Nephron (organoid): ENCODE results near the gene C5AR2.
"Not testable (repeated sequence)": the region's sequence is repeated elsewhere in the genome, so short reads cannot be mapped to it uniquely, and the experiment has no call there.

Experiments used
- H3K27ac Mint-ChIP-seq, 3 experiments: 2 replicates each; pipeline ENCODE4 v1.8.0; 2020; ENCODE audit warnings: mixed read lengths in 3 of 3, mild to moderate bottlenecking in 2 of 3, moderate library complexity in 1 of 3
- H3K27me3 Mint-ChIP-seq: 2 replicates; pipeline ENCODE4 v1.8.0; 2021; ENCODE audit warnings: low read depth, mild to moderate bottlenecking, moderate library complexity, mixed read lengths
- H3K36me3 Mint-ChIP-seq: 2 replicates; pipeline ENCODE4 v1.8.0; 2020; ENCODE audit warnings: low read depth, mixed read lengths
- H3K4me1 Mint-ChIP-seq: 2 replicates; pipeline ENCODE4 v1.8.0; 2020; ENCODE audit warnings: mixed read lengths
- H3K4me3 Mint-ChIP-seq, 3 experiments: 2 replicates each; pipeline ENCODE4 v1.8.0; 2020; ENCODE audit warnings: mild to moderate bottlenecking in 3 of 3, mixed read lengths in 3 of 3, moderate library complexity in 2 of 3
- H3K9me3 Mint-ChIP-seq: 2 replicates; pipeline ENCODE4 v1.8.0; 2020; ENCODE audit warnings: mixed read lengths
- TF ChIP-seq, protein P1 (sequence below), 3 experiments: fragments of 200-600 bp; sonication (generic); IDR thresholded peaks; one replicate each; pipeline ENCODE4 v1.5.0; 2021; ENCODE audit warnings: antibody characterized with exemption in 3 of 3; ENCODE audit not compliant: unreplicated experiment in 3 of 3

Gene C5AR2

DNA sequence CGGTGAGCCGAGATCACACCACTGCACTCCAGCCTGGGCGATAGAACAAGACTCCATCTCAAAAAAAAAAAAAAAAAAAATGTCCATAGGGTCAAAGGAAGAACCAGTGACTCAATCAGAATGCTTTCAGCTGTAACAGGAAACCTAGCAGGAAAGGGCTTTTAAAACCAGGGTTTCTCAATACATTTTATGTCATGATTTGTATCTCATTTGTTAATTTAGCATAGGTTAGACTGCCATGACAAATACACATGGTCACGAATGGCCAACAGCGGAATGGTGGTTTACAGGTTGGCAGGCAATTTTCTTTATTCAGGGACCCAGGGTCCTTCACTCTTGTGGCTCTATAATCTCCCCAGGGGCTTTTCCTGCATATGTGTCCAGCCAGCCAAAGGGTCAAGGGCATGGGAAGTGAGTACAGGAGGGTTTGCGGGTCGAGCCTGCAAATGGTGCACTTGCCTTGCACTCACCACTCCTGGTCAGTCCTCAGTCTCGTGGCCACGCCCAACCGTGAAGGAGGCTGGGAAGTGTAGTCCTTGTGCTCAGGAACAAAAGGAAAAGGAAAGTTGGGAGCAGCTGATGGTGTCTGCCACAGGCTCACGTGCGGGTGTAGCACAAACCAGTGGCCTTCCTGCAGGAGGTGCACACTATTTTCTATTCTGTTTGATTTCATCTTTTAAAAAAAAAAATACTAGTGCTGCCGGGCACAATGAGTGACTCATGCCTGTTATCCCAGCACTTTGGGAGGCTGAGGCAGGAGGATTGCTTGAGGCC lies 32.0 kb downstream of the C5AR2 start:
- Mint-ChIP-seq H3K27ac (no peak overlapping the region), H3K4me3 (no peak overlapping the region), H3K9me3 (no peaks in the 10 kb centered on the region), H3K36me3 (peaks cover 53% of the 10 kb centered on the region), H3K27me3 (no peaks in the 10 kb centered on the region), H3K4me1 (no peaks in the 10 kb centered on the region)
- TF ChIP-seq, protein P1, sequence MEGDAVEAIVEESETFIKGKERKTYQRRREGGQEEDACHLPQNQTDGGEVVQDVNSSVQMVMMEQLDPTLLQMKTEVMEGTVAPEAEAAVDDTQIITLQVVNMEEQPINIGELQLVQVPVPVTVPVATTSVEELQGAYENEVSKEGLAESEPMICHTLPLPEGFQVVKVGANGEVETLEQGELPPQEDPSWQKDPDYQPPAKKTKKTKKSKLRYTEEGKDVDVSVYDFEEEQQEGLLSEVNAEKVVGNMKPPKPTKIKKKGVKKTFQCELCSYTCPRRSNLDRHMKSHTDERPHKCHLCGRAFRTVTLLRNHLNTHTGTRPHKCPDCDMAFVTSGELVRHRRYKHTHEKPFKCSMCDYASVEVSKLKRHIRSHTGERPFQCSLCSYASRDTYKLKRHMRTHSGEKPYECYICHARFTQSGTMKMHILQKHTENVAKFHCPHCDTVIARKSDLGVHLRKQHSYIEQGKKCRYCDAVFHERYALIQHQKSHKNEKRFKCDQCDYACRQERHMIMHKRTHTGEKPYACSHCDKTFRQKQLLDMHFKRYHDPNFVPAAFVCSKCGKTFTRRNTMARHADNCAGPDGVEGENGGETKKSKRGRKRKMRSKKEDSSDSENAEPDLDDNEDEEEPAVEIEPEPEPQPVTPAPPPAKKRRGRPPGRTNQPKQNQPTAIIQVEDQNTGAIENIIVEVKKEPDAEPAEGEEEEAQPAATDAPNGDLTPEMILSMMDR (IDR thresholded peaks at IDR 0.05; ENCODE audit: unreplicated experiment in 3 of 3): no peak

- H3K27ac Mint-ChIP-seq, H3K4me3 Mint-ChIP-seq, H3K9me3 Mint-ChIP-seq, H3K27me3 Mint-ChIP-seq, H3K4me1 Mint-ChIP-seq: not testable (repeated sequence)
- peaks cover 55% of the 10 kb centered on the region for H3K36me3 Mint-ChIP-seq
Observed at GRCh38 chr19:47365455-47365854, 33.5 kb downstream of the C5AR2 start.

DNA sequence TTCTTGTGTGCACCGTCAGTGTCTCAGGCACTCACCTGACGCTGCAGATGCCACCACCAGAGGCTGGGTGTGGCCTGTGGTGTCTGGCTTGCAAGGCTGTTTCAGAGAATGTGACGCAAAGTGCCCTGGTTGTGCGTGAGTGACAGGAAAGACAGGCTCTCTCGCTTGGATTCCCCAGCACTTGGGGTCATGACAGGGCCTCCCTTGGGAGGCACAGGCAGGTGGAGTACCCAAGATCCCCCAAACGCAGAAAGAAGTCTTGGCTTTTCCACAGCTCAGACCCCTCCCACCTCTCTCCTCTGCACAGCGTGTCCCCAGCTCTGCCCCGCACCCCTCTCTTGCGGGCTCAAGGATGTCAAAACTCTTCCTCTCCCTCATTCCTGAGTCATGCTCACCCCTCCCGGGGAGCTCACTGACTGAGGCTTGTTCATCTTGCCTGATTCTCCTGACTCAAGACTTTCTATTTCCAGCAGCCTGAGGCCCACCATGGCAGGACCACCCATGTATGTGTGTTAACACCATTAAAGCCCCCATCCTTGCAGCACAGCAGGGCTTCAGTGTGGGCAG lies 38.2 kb downstream of the C5AR2 start:
- TF ChIP-seq, protein P1 (IDR thresholded peaks at IDR 0.05; ENCODE audit: unreplicated experiment in 3 of 3): no peak
- peak overlapping the region; percentile 66 to 93 (median 68) for H3K27ac Mint-ChIP-seq
- peaks cover 5% of the 10 kb centered on the region for H3K4me1 Mint-ChIP-seq
- no peaks in the 10 kb centered on the region for H3K27me3 Mint-ChIP-seq
- H3K4me3 Mint-ChIP-seq: no peak overlapping the region
- peaks cover 41% of the 10 kb centered on the region for H3K36me3 Mint-ChIP-seq
- H3K9me3 Mint-ChIP-seq: no peaks in the 10 kb centered on the region

GRCh38 chr19:47371261-47371660 lies 39.3 kb downstream of the C5AR2 start:
- TF ChIP-seq, protein P1 (IDR thresholded peaks at IDR 0.05; ENCODE audit: unreplicated experiment in 3 of 3): no peak
- H3K9me3 Mint-ChIP-seq: no peaks in the 10 kb centered on the region
- peaks cover 5% of the 10 kb centered on the region for H3K4me1 Mint-ChIP-seq
- H3K36me3 Mint-ChIP-seq: peaks cover 40% of the 10 kb centered on the region
- no peaks in the 10 kb centered on the region for H3K27me3 Mint-ChIP-seq
- no peak overlapping the region for H3K27ac Mint-ChIP-seq
- H3K4me3 Mint-ChIP-seq: no peak overlapping the region

- no peaks in the 10 kb centered on the region for H3K9me3 Mint-ChIP-seq
- TF ChIP-seq, protein P1 (IDR thresholded peaks at IDR 0.05; ENCODE audit: unreplicated experiment in 3 of 3): no peak
- peaks cover 5% of the 10 kb centered on the region for H3K4me1 Mint-ChIP-seq
- H3K27me3 Mint-ChIP-seq: no peaks in the 10 kb centered on the region
- H3K36me3 Mint-ChIP-seq: peaks cover 39% of the 10 kb centered on the region
- no peak overlapping the region for H3K4me3 Mint-ChIP-seq
- no peak overlapping the region for H3K27ac Mint-ChIP-seq
Observed at GRCh38 chr19:47372603-47373002, 40.6 kb downstream of the C5AR2 start.

DNA sequence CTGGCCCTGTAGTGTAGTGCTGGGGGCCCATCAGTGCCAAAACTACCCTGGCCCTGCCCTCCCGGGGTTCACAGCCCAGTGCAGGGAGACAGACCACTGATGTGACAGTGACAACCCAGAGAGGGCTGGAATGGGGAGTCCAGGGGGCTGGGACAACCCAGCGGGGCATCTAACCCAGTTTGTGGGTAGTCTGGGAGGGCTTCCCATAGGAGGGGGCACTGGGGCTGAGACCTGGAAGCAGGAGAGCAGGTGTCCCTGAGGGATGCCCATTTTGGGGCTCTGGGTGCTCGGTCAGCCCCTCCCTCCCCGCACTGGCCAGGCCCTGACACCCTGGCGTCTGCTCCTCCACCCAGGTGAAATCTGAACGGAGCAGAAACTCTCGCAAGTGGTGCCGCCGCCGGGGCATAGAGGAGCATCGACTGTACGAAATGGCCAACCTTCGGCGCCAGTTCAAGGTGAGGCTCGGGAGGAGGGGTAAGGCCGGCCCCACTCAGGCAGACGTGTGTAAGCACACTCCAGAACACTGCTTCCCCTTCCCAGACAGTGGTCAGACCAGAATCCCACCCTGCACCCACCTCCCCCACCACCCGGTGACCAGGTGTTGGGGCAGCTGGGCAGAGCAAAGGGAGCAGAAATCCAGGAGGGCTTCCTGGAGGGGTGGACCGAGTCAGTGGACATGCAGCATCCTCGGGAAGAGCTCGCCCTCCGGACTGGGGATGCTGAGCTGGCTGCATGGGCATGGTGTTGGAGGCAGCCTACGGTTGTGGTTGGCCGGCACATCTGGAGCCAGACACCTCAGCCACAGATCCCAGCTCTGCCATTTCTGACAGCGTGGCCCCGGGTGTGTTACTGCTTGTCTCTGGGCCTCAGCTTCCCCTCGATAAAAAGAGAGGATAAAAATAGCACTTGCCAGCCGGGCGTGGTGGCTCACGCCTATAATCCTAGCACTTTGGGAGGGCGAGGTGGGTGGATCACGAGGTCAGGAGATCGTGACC lies 41.6 kb downstream of the C5AR2 start:
- H3K9me3 Mint-ChIP-seq: no peaks in the 10 kb centered on the region
- H3K27me3 Mint-ChIP-seq: no peaks in the 10 kb centered on the region
- H3K36me3 Mint-ChIP-seq: peaks cover 41% of the 10 kb centered on the region
- H3K4me1 Mint-ChIP-seq: peaks cover 5% of the 10 kb centered on the region
- H3K4me3 Mint-ChIP-seq: no peak overlapping the region
- TF ChIP-seq, protein P1 (IDR thresholded peaks at IDR 0.05; ENCODE audit: unreplicated experiment in 3 of 3): no peak
- H3K27ac Mint-ChIP-seq: no peak overlapping the region
